GM21786 (cell line): Measurements from ENCODE around the gene TM9SF1.

ENCODE experiments used
- ATAC-seq: cut with Tn5 transposase; IDR thresholded peaks from one replicate; pipeline ENCODE4 v1.9.1; 2021; ENCODE audit not compliant: unreplicated experiment

Gene TM9SF1

GRCh38 chr14:24195186-24196070 lies at the start of gene TM9SF1:
Gene TM9SF1, minus strand, starts transcription at chr14:24195441. Its CDS starts 422 bp downstream, at chr14:24195019.
- peak; percentile 84 for ATAC-seq

GRCh38 chr14:24243336-24243836 lies 48.1 kb upstream of the TM9SF1 start:
- ATAC-seq: no peak

- peak; percentile 75 for ATAC-seq
Observed at GRCh38 chr14:24241829-24242443, 46.7 kb upstream of the TM9SF1 start.

- no peak for ATAC-seq
Observed at GRCh38 chr14:24240110-24240918, 45.1 kb upstream of the TM9SF1 start.

- ATAC-seq: no peak
Observed at GRCh38 chr14:24238527-24239037, 43.3 kb upstream of the TM9SF1 start.

GRCh38 chr14:24238123-24238522 lies 42.9 kb upstream of the TM9SF1 start:
- ATAC-seq: no peak

GRCh38 chr14:24237463-24237955 lies 42.3 kb upstream of the TM9SF1 start:
- ATAC-seq: no peak

GRCh38 chr14:24236689-24237462 lies 41.6 kb upstream of the TM9SF1 start:
- no peak for ATAC-seq

GRCh38 chr14:24235804-24236688 lies 40.8 kb upstream of the TM9SF1 start:
- ATAC-seq: no peak

- no peak for ATAC-seq
Observed at GRCh38 chr14:24234095-24235005, 39.1 kb upstream of the TM9SF1 start.

GRCh38 chr14:24233538-24233866 lies 38.3 kb upstream of the TM9SF1 start:
- no peak for ATAC-seq

GRCh38 chr14:24232645-24233537 lies 37.6 kb upstream of the TM9SF1 start, which contains the start of gene GMPR2:
Gene GMPR2, plus strand, starts transcription at chr14:24232929. Its CDS starts 325 bp downstream, at chr14:24233254.
- peak; percentile 64 for ATAC-seq

GRCh38 chr14:24232121-24232644 lies 36.9 kb upstream of the TM9SF1 start, which contains the start of gene NEDD8:
Gene NEDD8, minus strand, starts transcription at chr14:24232367. Its CDS starts 100 bp downstream, at chr14:24232267.
- peak; percentile 73 for ATAC-seq

GRCh38 chr14:24231263-24232120 lies 36.3 kb upstream of the TM9SF1 start:
- peak; percentile 7 for ATAC-seq

GRCh38 chr14:24228902-24229301 lies 33.7 kb upstream of the TM9SF1 start:
- ATAC-seq: no peak

- no peak for ATAC-seq
Observed at GRCh38 chr14:24226473-24226872, 31.2 kb upstream of the TM9SF1 start.
